Nephron (organoid): ENCODE data around the gene PIK3AP1.
A peak's percentile ranks its signal among the peaks of the same experiment; 100 is the strongest.

Experiments
- H3K27ac Mint-ChIP-seq, 3 experiments: 2 replicates each; pipeline ENCODE4 v1.8.0; 2020; ENCODE audit warnings: mixed read lengths in 3 of 3, mild to moderate bottlenecking in 2 of 3, moderate library complexity in 1 of 3
- H3K27me3 Mint-ChIP-seq: 2 replicates; pipeline ENCODE4 v1.8.0; 2021; ENCODE audit warnings: low read depth, mild to moderate bottlenecking, moderate library complexity, mixed read lengths
- H3K36me3 Mint-ChIP-seq: 2 replicates; pipeline ENCODE4 v1.8.0; 2020; ENCODE audit warnings: low read depth, mixed read lengths
- H3K4me1 Mint-ChIP-seq: 2 replicates; pipeline ENCODE4 v1.8.0; 2020; ENCODE audit warnings: mixed read lengths
- H3K4me3 Mint-ChIP-seq, 3 experiments: 2 replicates each; pipeline ENCODE4 v1.8.0; 2020; ENCODE audit warnings: mild to moderate bottlenecking in 3 of 3, mixed read lengths in 3 of 3, moderate library complexity in 2 of 3
- H3K9me3 Mint-ChIP-seq: 2 replicates; pipeline ENCODE4 v1.8.0; 2020; ENCODE audit warnings: mixed read lengths
- TF ChIP-seq, protein P1 (sequence below), 3 experiments: fragments of 200-600 bp; sonication (generic); IDR thresholded peaks; one replicate each; pipeline ENCODE4 v1.5.0; 2021; ENCODE audit warnings: antibody characterized with exemption in 3 of 3; ENCODE audit not compliant: unreplicated experiment in 3 of 3

PIK3AP1 gene

DNA sequence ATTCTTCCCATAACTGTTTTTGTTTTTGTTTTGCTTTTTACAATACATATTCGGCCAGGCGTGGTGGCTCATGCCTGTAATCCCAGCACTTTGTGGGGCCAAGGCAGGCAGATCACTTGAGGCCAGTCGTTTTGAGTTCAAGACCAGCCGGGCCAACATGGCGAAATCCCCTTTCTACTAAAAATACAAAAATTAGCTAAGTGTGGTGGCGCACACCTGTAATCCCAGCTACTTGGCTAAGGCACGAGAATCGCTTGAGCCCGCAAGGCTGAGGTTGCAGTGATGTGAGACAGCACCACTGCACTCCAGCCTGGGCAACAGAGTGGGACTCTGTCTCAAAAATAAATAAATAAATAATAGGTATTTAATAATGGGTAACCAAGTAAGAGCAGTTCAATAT is 135.8 kb downstream of the PIK3AP1 start:
- Mint-ChIP-seq H3K27me3 (no peaks in the 10 kb centered on the region), H3K27ac (peak overlapping the region in 2 of 3 experiments; percentile 33 to 34), H3K4me3 (peak overlapping the region in 2 of 3 experiments; percentile 47 to 65), H3K9me3 (no peaks in the 10 kb centered on the region), H3K4me1 (peaks cover 42% of the 10 kb centered on the region), H3K36me3 (no peaks in the 10 kb centered on the region)
- TF ChIP-seq, protein P1, sequence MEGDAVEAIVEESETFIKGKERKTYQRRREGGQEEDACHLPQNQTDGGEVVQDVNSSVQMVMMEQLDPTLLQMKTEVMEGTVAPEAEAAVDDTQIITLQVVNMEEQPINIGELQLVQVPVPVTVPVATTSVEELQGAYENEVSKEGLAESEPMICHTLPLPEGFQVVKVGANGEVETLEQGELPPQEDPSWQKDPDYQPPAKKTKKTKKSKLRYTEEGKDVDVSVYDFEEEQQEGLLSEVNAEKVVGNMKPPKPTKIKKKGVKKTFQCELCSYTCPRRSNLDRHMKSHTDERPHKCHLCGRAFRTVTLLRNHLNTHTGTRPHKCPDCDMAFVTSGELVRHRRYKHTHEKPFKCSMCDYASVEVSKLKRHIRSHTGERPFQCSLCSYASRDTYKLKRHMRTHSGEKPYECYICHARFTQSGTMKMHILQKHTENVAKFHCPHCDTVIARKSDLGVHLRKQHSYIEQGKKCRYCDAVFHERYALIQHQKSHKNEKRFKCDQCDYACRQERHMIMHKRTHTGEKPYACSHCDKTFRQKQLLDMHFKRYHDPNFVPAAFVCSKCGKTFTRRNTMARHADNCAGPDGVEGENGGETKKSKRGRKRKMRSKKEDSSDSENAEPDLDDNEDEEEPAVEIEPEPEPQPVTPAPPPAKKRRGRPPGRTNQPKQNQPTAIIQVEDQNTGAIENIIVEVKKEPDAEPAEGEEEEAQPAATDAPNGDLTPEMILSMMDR (IDR thresholded peaks at IDR 0.05; ENCODE audit: unreplicated experiment in 3 of 3): no peak

DNA sequence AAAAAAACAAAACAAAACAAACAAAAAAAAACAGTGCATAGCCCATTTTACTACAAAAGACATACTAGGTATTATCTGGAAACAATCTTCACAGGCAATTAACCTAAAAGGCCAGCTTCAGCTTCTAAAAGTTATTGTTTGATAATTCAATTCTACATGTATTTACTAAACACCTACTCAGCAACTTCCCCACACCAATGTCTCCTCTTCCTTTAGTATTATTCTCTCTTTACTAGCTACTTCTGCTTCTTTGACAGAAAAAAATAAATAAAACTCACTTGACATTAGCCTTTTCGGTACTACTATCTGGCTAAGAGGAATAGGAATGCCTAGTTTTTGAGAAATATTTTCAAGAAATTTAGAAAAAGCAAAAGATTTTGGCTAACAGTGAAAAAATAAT is 136.3 kb downstream of the PIK3AP1 start:
- TF ChIP-seq, protein P1 (IDR thresholded peaks at IDR 0.05; ENCODE audit: unreplicated experiment in 3 of 3): no peak
- Mint-ChIP-seq H3K9me3 (no peaks in the 10 kb centered on the region), H3K4me3 (peak overlapping the region in 2 of 3 experiments; percentile 47 to 48), H3K27me3 (no peaks in the 10 kb centered on the region), H3K4me1 (peaks cover 42% of the 10 kb centered on the region), H3K36me3 (no peaks in the 10 kb centered on the region), H3K27ac (peak overlapping the region in 2 of 3 experiments; percentile 33 to 34)

DNA sequence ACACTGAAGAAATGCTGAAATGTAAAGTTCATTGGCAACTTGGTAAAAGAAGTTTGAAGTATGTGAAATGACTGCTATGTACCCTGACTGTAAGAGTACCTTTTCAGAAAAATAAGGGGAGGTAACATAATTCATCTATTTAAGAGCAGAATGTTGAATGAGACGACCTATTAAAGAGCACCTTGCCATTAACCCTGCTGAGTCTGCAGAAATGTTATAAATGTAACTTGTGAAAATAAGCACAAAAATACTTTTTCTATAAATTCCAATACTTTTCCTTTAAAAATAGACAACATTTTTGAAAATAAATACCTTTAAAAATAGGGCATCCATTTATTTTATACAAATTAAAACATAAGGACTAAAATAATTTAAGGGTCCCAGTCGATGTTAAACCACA is 141.2 kb downstream of the PIK3AP1 start:
- H3K27ac Mint-ChIP-seq: no peak overlapping the region
- H3K4me1 Mint-ChIP-seq: peaks cover 41% of the 10 kb centered on the region
- no peaks in the 10 kb centered on the region for H3K9me3 Mint-ChIP-seq
- no peaks in the 10 kb centered on the region for H3K27me3 Mint-ChIP-seq
- no peak overlapping the region for H3K4me3 Mint-ChIP-seq
- TF ChIP-seq, protein P1 (IDR thresholded peaks at IDR 0.05; ENCODE audit: unreplicated experiment in 3 of 3): no peak
- H3K36me3 Mint-ChIP-seq: peaks cover 15% of the 10 kb centered on the region

DNA sequence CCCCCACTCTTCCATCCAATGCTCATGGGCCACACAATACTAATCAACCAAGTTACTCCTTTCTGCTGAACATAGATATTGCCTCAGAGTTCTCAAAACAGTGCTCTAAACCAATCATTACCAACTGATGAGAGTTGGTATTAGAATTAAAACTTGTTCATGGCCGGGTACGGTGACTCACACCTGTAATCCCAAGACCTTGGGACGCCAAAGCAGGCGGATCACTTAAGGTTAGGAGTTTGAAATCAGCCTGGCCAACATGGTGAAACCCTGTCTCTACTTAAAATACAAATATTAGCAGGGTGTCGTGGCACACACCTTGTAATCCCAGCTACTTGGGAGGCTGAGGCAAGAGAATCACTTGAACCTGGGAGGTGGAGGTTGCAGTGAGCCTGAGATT is 141.7 kb downstream of the PIK3AP1 start:
- Mint-ChIP-seq H3K27me3 (no peaks in the 10 kb centered on the region), H3K4me1 (peaks cover 38% of the 10 kb centered on the region), H3K4me3 (no peak overlapping the region), H3K27ac (no peak overlapping the region), H3K36me3 (peaks cover 20% of the 10 kb centered on the region), H3K9me3 (no peaks in the 10 kb centered on the region)
- TF ChIP-seq, protein P1 (IDR thresholded peaks at IDR 0.05; ENCODE audit: unreplicated experiment in 3 of 3): no peak

DNA sequence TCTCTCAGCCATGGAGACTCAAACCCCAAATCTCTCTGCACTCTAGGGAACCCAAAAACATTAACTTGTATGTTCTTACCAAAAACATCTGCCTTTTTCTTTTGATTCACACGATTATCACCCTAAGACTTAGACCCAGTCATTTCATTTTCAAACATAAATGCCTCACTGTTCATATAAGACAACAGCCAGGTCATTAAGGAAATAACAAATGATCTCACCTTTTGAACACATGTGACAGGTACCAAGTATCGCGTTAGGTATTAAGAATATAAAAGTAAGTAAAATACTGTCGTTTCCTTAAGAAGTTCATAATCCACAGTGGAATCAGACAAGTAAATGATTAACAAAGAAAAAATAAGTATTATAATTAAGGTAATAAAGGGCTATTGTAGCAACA is 142.3 kb downstream of the PIK3AP1 start:
- H3K9me3 Mint-ChIP-seq: no peaks in the 10 kb centered on the region
- H3K27me3 Mint-ChIP-seq: no peaks in the 10 kb centered on the region
- H3K4me3 Mint-ChIP-seq: no peak overlapping the region
- no peak overlapping the region for H3K27ac Mint-ChIP-seq
- H3K4me1 Mint-ChIP-seq: peaks cover 37% of the 10 kb centered on the region
- TF ChIP-seq, protein P1 (IDR thresholded peaks at IDR 0.05; ENCODE audit: unreplicated experiment in 3 of 3): no peak
- peaks cover 26% of the 10 kb centered on the region for H3K36me3 Mint-ChIP-seq

DNA sequence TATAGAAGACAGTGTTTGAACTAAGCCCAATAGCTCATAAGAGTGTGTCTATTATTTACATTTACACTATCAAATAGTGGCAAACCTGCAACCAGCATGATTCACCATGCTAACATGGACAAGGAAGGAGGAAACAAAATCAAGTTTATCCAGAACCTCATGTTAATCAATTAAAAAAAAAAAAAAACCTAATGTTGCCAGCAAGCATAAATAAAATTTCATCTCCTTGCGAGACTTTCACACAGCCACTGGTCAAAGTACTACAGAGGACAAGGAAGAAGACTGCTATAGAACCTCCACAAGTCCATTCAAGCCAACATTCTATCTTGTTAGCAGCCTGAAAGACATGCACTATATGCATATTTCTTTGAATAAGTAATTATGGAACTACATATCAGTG is 143.2 kb downstream of the PIK3AP1 start:
- Mint-ChIP-seq H3K4me3 (no peak overlapping the region), H3K4me1 (peaks cover 38% of the 10 kb centered on the region), H3K27me3 (no peaks in the 10 kb centered on the region), H3K27ac (peak overlapping the region in 1 of 3 experiments; percentile 22), H3K9me3 (no peaks in the 10 kb centered on the region), H3K36me3 (peaks cover 32% of the 10 kb centered on the region)
- TF ChIP-seq, protein P1 (IDR thresholded peaks at IDR 0.05; ENCODE audit: unreplicated experiment in 3 of 3): no peak
